PC-3 (cell line): ENCODE data around the gene ATF6B.

Experiments
- EZH2 ChIP-seq: fragments of 300-600 bp; sonication (generic); IDR thresholded peaks from one replicate; pipeline ENCODE4 v1.6.1; 2017; ENCODE audit warnings: antibody characterized with exemption, mild to moderate bottlenecking, low read length; ENCODE audit not compliant: unreplicated experiment
- EZH2phosphoT487 ChIP-seq: fragments of 300-600 bp; sonication (generic); IDR thresholded peaks from 2 replicates; pipeline ENCODE4 v1.6.1; 2018; ENCODE audit warnings: mild to moderate bottlenecking, antibody characterized with exemption, low read length, borderline replicate concordance
- TF ChIP-seq, protein P1 (sequence below): fragments of 300-600 bp; sonication (generic); conservative IDR thresholded peaks from 2 replicates; pipeline ENCODE4 v1.5.1; 2017; ENCODE audit warnings: antibody characterized with exemption, low read depth, mild to moderate bottlenecking, low read length

DNA sequence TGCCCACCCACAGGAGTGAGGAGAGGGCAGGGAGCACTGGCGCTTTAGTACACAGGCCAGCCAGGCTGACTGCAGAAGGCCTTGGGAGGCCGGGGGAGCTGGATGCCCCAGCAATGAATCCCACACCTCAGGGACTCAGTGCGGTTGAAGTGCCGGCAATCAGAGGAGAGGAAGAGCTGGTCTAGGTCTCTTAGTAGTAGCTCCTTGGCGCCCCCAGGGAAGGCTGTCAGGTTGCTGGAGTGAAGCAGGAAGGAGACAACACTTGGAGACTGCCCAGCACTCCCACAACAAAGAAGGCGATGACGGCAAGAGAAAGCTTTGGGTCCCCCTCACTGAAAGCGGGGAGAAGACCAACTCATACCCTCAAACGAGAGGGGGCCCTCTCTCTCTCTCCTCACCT lies 10.6 kb downstream of the ATF6B start:
- no peak for TF ChIP-seq EZH2
- TF ChIP-seq, protein P1, sequence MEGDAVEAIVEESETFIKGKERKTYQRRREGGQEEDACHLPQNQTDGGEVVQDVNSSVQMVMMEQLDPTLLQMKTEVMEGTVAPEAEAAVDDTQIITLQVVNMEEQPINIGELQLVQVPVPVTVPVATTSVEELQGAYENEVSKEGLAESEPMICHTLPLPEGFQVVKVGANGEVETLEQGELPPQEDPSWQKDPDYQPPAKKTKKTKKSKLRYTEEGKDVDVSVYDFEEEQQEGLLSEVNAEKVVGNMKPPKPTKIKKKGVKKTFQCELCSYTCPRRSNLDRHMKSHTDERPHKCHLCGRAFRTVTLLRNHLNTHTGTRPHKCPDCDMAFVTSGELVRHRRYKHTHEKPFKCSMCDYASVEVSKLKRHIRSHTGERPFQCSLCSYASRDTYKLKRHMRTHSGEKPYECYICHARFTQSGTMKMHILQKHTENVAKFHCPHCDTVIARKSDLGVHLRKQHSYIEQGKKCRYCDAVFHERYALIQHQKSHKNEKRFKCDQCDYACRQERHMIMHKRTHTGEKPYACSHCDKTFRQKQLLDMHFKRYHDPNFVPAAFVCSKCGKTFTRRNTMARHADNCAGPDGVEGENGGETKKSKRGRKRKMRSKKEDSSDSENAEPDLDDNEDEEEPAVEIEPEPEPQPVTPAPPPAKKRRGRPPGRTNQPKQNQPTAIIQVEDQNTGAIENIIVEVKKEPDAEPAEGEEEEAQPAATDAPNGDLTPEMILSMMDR: no peak
- no peak for TF ChIP-seq EZH2phosphoT487
